HG03159 (cell line): ENCODE data around the gene S100A8.
"Not testable (repeated sequence)": the region's sequence is repeated elsewhere in the genome, so short reads cannot be mapped to it uniquely, and the experiment has no call there.

Experiments
- ATAC-seq: cut with Tn5 transposase; IDR thresholded peaks from one replicate; pipeline ENCODE4 v1.9.1; 2021; ENCODE audit warnings: mild to moderate bottlenecking, moderate library complexity; ENCODE audit not compliant: unreplicated experiment

S100A8 gene

DNA sequence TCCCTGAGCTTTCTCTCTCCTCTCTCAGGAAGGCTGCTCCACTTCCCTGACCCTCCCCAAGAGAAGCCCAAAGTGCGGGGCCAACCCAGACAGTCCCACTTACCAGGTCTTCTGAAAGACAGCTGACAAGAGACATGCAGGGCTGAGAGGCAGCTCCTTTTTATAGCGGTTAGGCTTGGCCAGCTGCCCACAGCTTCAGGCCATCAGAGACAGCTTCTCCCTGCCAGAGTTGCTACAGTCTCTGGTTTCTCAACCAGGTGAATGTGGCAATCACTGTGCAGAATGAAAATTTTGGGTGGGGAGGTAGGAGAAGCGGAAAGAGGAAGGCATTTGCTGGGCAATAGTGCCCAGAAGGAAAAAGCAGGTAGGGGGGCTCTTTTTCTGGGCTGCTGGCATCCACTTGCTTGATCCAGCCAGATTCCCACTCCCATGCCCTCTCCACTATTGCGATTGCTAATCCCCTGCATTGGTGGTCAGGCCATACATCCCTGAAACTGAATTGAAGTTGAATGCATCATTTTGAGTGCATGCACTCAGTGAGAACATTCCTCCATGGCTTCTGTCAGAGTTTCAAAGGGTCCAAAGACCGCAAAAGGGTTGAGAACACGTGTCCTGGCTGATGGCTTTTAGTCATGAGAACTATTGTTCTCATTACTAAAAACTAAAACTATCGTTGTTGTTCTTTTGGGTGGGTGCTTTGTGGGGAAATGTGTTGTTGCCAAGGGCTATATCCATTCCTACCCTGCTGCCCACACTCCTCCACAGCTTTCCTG lies at the start of gene S100A8:
TSS of gene S100A8 (minus strand) at position 136 of the 773 bp plus-strand sequence. CDS start 538 bp downstream, outside the sequence.
- ATAC-seq = no peak

DNA sequence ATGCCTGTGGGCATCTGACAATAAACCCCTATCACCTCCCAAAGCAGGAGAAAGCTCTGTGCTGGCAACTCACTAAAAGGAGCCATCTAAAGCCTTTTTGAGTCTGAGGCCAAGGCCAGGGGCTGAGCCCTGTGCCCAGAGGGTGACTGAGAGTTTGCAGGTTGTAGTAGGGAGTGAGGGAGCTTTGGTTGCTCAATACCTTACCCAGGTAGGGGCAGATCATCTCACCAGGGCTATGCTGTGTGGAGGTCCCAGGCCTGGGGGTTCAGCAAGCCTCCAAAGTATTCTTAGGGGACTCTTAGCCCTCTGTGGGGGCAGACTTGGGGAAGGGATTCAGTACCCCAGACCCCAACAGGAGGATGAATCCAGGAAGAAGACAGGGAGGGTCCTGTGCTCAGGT lies 48.4 kb upstream of the S100A8 start:
- ATAC-seq = no peak

DNA sequence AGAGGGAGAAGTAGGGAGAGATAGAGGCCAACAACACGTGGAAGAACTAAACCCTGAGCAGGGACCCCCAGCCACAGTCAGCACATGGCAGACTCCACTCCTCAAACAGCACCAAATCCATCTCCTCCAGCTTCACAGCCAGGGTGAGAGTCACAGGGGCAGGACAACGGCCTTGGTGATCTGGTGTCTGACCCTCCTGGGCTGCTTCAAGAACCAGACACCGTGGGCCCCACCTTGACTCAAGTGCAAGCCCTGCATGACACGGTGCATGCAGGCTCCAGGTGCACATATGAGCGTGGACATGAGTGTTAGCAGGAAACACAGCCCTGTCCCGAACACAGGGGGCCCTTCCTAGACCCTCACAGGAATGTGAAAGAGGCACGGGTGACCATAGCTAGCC lies 47.7 kb upstream of the S100A8 start:
- no peak for ATAC-seq

DNA sequence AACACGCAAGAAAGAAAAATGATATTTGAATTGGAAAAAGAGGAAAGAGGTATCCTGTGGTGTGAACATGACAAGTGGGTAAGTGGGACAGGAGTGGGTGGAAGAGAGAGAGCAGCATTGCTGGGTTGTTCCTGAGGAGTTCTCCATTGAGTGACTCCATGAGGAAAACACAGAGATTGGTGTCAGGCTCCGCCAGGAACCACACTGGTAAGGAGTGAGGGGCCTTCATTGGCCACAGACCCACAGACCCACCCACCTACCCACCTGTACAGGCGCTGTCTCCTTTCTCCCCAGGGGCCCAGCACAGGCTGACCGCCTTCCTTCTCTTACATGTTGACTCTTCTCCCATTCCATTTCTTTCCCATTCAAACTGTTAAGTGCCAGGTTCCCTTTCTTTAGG lies 46.4 kb upstream of the S100A8 start:
- no peak for ATAC-seq

DNA sequence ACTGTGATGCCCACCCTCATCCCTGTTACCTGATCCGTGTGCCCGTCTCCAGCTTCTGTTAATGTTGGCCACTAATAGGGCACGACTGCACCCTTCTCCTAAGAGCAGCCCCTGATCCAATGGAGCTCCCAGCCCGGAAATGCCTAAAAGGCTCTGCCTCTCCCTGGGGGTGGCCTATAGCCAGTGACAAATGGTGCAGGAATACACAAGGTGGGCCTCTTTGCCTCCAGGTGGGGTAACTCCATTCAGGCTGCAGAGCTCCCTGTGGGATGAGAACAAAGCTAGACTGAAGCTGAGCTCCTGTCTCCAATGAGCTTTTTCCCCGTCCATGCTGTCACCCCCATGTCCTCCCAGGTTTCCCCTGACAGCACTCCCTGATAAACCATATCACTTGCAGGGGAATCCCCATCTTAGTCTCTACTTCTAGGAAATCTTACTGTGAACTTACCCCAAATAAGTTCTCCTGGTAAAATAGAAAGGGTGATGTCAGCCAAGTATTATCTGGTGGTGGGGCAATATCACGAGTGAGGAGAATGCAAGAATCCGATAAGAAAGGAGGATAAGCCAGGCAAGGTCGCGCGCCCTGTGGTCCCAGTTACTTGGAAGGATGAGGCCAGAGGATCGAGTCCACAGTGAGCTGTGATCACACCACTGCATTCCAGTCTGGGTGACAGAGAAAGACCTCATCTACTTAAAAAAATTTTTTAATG lies 44.0 kb upstream of the S100A8 start:
- no peak for ATAC-seq

DNA sequence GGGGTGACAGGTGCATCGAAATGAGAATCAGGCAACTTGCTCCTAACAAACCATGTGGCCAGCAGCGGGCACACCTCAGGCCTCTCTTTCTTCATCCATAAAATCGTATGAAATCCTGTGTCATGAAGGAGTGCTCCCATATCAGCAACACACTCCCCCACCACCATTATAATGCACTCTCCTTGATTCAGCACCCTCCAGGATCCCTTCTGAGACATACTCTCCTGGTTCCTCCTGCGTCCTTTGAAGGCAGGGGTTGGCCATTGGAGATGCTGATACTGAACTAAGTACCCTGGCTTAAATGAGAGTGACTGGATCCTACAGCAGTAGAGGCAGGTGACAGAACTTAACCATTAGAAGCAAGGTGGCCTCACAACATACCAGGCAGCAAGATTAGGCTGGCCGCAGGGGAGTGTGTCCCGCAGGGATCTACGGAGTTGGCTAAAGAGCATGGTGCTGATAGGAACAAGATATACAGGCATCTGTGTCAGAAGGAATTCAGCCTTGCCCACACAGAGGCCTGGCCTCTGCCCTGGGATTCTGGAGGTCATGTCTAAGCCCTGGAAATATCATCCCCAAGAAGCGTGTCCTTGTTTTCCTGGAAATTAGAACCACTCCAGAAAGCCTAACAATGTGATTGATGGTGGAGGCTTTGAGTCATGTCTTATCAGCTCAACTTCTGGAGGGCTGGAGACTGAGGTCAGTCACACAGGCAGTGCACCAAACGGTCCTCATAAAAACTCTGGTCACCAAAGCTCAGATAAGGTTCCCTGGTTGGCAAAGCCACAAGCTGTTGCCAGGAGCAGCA lies 42.2 kb upstream of the S100A8 start:
- no peak for ATAC-seq

DNA sequence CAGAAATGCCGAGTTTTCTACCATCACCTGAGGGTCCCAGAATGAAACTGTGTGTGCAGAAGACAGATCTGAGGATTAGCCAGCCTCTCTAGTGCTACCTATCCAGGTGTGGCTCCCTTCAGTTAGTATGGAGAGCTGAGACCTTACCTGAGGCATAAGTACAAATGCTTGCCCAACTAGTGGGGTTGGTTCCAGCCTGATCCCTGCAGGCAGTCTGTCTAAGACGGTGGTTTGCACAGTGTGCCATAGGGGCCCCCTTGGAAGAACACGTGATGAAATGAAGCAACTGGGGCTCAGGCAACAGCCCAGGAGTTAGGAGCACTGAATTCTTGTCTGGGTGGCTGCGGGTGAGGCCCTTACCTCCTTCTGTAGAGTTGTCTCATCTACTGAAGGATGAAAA lies 41.1 kb upstream of the S100A8 start:
- no peak for ATAC-seq

DNA sequence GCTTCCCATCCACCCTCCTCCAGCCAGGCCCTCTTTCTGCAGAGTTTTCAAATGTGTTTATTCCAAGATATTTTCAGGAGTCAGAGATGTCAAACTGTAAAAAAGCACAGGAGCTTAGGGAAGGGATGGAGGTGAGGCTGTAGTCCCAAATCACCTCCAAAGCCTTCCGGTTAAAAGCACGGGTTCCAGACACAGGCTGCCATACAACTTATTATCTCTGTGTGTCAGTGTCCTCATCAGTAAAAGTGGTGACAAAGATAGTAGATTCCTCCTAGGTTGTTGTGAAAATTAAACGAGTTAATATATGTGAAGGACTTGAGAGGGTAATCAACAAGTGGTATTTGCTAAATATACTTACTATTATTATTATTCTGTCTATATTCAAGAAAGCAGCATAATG lies 40.6 kb upstream of the S100A8 start:
- no peak for ATAC-seq

DNA sequence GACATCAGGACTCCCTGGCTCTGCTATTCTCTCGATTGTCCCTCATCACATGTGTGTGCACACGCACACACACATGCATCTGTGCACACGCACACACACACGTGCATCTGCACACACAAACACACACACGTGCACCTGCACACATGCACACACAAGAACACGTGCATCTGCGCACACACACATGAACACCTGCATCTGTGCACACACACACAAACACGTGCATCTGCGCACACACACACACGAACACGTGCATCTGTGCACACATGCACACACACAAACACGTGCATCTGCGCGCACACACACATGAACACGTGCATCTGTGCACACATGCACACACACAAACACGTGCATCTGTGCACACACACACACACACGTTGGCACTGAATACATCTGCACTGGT lies 40.1 kb upstream of the S100A8 start:
- no peak for ATAC-seq

DNA sequence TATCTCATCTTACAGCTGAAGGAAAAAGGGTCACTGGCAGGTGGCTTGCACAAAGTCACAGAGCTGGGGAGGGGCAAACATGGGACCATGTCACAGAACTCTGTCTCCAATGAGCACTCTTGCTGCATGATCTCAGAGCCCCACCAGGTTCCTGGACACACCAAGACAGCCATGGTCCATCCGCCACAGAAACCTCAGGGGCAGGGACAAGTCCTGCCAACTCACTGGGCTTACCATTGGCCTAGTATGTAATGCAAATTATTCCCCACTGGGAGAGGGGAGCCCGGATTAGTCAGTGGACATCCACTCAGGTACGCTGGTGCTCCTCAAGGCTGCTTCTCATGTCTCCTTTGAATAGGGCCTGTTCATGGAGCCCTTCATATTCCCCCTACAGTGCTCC lies 39.7 kb upstream of the S100A8 start:
- ATAC-seq = no peak

DNA sequence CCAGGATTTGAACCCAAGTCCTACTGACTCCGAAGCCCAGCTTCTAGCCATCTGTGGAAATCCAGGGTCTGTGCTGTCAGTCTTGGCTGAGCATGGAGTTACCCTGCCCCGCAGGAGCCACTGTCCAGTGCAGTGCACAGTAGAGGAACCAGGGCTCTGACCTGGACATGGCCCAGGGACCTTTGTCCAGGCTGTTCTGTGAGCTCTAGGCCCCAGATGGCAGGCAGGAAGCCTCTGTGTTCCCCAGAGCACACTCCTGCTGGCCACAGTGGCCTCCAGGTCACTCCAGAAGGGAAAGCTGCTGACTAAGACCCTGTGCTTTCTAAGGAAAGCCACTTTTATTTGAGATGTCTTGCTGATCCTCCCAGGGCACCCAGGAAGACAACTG lies 39.3 kb upstream of the S100A8 start:
- no peak for ATAC-seq

DNA sequence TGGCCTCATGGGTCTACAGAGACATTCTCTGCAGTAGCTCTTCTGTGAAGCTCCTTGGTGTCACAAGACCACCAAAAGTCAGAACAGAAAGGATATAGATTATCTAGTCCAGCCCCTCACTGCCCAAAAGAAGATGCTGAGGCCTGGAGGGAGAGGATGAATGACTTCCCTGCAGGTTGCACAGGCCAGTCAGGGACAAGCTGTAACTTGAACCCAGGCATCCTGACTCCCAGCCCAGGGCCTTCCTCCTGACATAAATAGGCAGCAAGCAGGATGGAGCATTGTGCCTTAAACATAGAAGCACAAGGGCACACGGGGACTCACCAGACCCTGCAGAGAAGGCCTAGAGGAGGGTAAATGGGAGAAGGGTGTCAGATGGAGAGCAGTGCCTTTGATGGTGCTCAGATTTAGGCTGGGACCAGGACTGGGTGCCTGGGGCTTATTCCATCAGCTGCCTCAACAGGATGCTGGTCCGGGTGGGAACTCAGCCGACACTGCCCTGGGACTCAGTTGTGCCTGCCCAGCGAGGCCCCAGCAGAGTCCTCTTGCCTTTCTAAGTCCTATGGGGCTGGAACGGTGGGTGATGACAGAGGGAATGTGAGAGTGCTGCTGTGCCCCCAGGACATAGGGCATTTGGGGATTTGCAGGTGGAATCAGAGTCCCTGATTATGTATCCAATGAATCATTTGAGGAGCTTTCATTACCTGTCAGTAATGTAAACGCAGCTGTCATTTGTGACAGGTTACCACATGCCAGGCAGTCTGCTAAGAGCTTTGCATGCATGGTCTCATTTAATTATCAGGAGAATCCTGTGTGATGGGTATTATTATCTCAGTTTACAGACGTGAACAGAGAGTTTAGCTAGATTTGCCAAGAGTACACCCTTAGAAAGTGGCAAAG lies 38.6 kb upstream of the S100A8 start:
- no peak for ATAC-seq

DNA sequence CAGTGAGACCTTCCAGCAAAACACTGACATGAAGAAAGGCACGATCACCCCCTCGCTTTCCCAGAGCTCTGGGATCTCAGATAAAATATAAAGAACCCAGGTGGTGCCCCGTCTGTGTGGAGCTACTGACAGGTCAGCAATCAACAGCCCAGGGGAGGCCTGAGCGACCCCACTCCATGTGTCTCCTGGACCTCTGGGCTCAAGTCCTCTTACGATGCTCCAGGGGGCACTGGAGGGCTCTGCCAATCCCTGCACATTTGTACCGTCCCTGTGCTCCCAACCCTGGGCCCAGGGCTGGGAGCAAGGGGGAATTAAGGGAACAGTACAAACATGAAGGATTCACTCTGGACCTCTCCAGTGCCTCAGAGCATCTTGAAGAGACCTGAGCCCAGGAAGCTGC lies 37.9 kb upstream of the S100A8 start:
- ATAC-seq = no peak

DNA sequence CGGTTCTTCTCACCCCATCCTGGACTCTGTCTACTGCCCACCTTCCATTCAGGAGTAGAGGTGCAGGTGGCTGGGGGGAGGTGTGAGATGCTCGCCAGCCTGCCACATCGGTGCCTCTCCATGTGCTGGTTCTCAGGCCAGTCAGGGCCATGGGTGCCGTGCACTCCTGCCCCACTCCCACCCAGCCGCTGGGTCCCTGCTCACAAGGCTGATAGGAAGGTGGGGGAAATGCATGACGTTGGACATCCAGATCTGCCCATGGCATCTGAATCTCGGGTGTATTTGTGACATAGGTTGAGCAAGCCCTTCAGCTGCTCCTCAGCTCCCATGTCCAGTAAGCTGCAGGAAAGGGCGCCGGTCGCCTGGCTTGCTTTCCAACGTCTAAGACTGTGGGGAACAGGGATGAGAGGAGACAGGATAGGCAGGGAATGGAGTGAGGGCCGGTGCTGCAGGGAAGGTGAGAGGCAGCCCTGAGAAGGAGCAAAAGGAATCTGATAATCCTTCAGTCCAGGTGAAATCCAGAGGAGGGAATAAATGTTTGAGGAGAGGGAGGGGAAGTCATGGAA lies 37.3 kb upstream of the S100A8 start:
- ATAC-seq = no peak

DNA sequence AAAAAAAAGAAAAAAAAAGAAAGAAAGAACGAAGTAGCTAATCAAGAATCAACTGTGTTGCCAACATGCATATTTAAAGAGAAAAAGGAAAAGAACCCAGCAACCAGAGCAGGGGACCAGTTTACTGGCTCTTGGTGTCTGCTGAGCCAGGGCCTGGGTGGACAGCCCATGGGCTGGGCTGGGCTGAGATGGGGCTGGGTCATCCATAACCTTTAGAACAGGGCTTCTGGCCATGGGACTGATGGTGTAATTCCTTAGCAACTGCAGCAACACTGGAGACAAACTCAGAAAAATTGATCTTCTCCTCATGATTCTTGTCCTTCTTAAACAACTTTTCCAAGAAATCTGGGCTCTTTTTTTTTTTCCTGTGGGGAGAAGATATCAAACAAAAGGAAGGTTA lies 35.9 kb upstream of the S100A8 start:
- ATAC-seq = no peak

DNA sequence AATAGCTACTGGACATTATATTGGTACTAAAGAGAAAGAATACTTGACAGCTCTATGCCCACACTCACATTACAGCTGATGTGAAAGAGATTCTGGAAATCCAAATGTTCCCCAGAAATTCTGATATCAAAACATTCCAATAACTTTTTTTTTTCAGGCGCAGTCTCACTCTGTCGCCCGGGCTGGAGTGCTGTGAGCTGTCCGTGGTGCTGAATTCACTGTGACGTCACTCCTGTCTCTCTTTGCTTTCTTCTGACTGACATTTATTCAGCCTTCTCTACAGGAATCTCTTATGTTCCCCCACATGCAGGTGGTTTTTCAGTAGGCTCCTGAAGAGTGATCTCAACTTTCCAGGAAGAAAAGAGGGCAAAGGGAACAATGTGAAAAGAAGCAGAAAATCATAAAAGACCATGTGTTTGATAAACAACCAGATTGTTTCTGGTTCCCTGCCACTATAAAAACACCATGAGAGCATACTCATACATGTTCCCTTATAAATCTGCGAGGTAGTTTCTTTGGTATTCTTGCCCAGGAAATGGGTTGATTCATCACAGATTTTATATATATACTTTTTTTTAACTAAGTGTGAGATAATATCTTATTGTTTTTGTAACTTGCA lies 31.7 kb upstream of the S100A8 start:
- ATAC-seq = no peak

DNA sequence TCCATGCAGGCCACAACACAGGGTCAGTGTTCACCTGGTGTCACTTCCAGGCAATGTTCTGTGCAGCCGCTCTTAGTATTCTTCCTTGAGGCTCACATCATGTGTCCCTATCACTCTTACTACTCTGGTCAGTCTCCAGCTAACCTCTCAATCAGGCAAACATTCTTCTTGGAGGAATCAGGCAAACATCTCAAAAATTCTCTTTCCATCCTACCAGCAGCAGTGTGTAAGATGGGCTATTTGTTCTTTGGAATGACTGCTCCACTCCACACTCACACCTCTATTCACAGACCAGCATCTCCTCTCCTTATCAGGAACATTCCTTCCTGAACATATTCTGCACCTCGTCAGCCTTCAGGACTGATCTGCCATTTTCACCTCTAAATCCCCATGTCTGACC lies 29.4 kb upstream of the S100A8 start:
- ATAC-seq = no peak

DNA sequence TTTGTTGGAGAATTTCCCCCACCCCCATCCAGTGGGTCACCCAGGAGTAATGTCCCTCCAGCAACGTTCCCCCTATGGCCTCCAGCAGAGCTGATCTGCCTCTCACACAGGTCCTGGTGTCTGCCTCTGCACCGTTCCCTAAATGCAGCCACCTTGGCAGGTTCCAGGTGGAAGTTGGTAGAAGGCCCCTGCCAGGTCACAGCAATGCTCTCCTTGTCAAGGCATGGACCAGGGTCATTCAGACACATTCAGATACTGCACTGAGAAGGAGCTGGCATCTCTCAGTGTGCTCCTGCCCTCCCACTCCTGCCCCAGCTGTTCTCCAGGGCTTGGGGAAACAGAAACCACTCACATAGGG lies 28.5 kb upstream of the S100A8 start:
- not testable (repeated sequence) for ATAC-seq

DNA sequence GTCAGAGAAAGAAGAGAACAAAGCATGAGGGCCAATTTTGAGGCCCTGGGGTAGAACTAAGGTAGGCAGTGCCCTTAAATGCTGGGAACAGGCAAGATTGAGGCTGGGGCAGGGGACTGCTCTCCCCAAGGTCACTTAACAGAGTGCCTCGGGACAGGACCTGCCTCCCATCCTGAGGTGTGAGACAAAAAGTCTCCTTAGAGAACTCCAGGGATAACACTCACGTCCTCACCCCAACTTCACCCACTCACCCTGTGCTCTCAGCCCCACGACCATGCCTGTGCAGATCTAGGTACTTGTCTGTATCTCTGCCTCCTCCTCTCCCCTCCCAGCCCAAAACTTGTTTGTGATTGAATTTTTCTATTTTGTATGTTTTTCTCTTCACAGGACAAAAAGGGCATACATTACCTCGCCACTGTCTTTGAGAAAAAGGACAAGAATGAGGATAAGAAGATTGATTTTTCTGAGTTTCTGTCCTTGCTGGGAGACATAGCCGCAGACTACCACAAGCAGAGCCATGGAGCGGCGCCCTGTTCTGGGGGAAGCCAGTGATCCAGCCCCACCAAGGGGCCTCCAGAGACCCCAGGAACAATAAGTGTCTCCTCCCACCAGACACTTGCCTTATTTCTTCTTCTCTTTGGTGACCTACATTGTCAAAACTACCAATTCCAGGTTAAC lies 28.0 kb upstream of the S100A8 start:
- not testable (repeated sequence) for ATAC-seq
